Activated gamma-delta T cell treated with Interleukin-2 at 50 U/mL for 16 hours (primary cell): Measurements from ENCODE around the gene RFXANK.

Experiments used
- DNase-seq: peaks from one replicate; pipeline ENCODE4 v3.0.0-alpha.2; 2020

Gene RFXANK

GRCh38 chr19:19234220-19234816 lies 42.3 kb downstream of the RFXANK start:
- no peak for DNase-seq

- DNase-seq = no peak
Measured at GRCh38 chr19:19236173-19236572, 44.1 kb downstream of the RFXANK start.

GRCh38 chr19:19238126-19238894 lies 46.3 kb downstream of the RFXANK start:
- no peak for DNase-seq

- DNase-seq = no peak
Measured at GRCh38 chr19:19239675-19240074, 47.6 kb downstream of the RFXANK start.

GRCh38 chr19:19240476-19240875 lies 48.4 kb downstream of the RFXANK start:
- no peak for DNase-seq

GRCh38 chr19:19250196-19250801 lies 58.2 kb downstream of the RFXANK start:
- DNase-seq = no peak
